HEK293 (cell line): ENCODE results near the gene CAP2.

Experiments
- CTCF ChIA-PET: fragments of 350-600 bp; formaldehyde crosslinking; extraction: SDS; loops from one replicate; lab custom pipeline; 2021; ENCODE audit warnings: antibody characterized with exemption; lab: Yijun Ruan, JAX
- POLR2A ChIA-PET: fragments of 300-600 bp; formaldehyde crosslinking; extraction: SDS; loops from one replicate; lab custom pipeline; 2020; ENCODE audit warnings: antibody characterized with exemption, inconsistent platforms; lab: Yijun Ruan, JAX
- H3K27ac ChIP-seq: fragments of 200-500 bp; sonication (Bioruptor generic); 2 replicates; pipeline ENCODE4 v1.5.1; 2014; ENCODE audit warnings: low read depth, low read length, control low read depth, inconsistent platforms; ENCODE audit errors: extremely low read depth
- H3K36me3 ChIP-seq, 2 experiments: fragments of 200-500 bp in 1 of 2; sonication (Bioruptor generic) in 1 of 2; 1 replicate in 1 of 2; 2 replicates in 1 of 2; pipeline ENCODE4 v1.5.1; 2014 to 2017; ENCODE audit warnings: inconsistent platforms in 2 of 2, low read length in 2 of 2; ENCODE audit not compliant: control insufficient read depth in 2 of 2, insufficient read depth in 1 of 2
- H3K4me1 ChIP-seq: fragments of 200-500 bp; sonication (Bioruptor generic); 2 replicates; pipeline ENCODE4 v1.5.1; 2014; ENCODE audit warnings: mild to moderate bottlenecking, low read length, inconsistent platforms; ENCODE audit not compliant: control insufficient read depth, insufficient read depth
- H3K4me3 ChIP-seq: 2 replicates; pipeline ENCODE4 v1.5.1; 2011; ENCODE audit warnings: low read depth, mild to moderate bottlenecking, control low read depth, low read length, moderate library complexity
- H3K9me3 ChIP-seq: fragments of 200-500 bp; sonication (Bioruptor generic); 2 replicates; pipeline ENCODE4 v1.5.1; 2014; ENCODE audit warnings: low read depth, low read length, inconsistent platforms; ENCODE audit not compliant: control insufficient read depth, insufficient read depth
- FEZF1 ChIP-seq: fragments of 450-650 bp; formaldehyde crosslinking; IDR thresholded peaks from 2 replicates; pipeline ENCODE4 v1.5.1; 2016; ENCODE audit warnings: missing biosample characterization, missing genetic modification characterization
- MYNN ChIP-seq: fragments of 450-650 bp; formaldehyde crosslinking; IDR thresholded peaks from 2 replicates; pipeline ENCODE4 v1.5.1; 2016; ENCODE audit warnings: missing biosample characterization, missing genetic modification characterization, borderline replicate concordance
- OSR2 ChIP-seq: fragments of 450-650 bp; formaldehyde crosslinking; IDR thresholded peaks from 2 replicates; pipeline ENCODE4 v1.5.1; 2016; ENCODE audit warnings: missing biosample characterization, missing genetic modification characterization
- SCRT2 ChIP-seq: fragments of 450-650 bp; formaldehyde crosslinking; IDR thresholded peaks from 2 replicates; pipeline ENCODE4 v1.5.1; 2016; ENCODE audit warnings: missing biosample characterization, missing genetic modification characterization
- ZFHX2 ChIP-seq: fragments of 450-650 bp; formaldehyde crosslinking; conservative IDR thresholded peaks from 2 replicates; pipeline ENCODE4 v1.5.1; 2016; ENCODE audit warnings: missing biosample characterization, missing genetic modification characterization
- ZNF140 ChIP-seq: fragments of 450-650 bp; formaldehyde crosslinking; IDR thresholded peaks from 2 replicates; pipeline ENCODE4 v1.5.1; 2016; ENCODE audit warnings: missing biosample characterization, missing genetic modification characterization
- ZNF2 ChIP-seq: fragments of 450-650 bp; formaldehyde crosslinking; IDR thresholded peaks from 2 replicates; pipeline ENCODE4 v1.5.1; 2016; ENCODE audit warnings: missing biosample characterization, missing genetic modification characterization
- ZNF274 ChIP-seq, 2 experiments: fragments of 200-500 bp in 1 of 2; fragments of 450-650 bp in 1 of 2; sonication (Bioruptor generic) in 1 of 2; formaldehyde crosslinking in 1 of 2; IDR thresholded peaks; 2 replicates each; pipeline versions ENCODE4 v1.5.1 to v1.6.1; 2014 to 2016; ENCODE audit warnings: borderline replicate concordance in 1 of 2, inconsistent platforms in 1 of 2, low read length in 1 of 2, missing biosample characterization in 1 of 2, missing genetic modification characterization in 1 of 2
- ZNF335 ChIP-seq: fragments of 450-650 bp; formaldehyde crosslinking; conservative IDR thresholded peaks from 2 replicates; pipeline ENCODE4 v1.5.1; 2016; ENCODE audit warnings: missing biosample characterization, missing genetic modification characterization
- ZNF426 ChIP-seq: fragments of 450-650 bp; formaldehyde crosslinking; IDR thresholded peaks from 2 replicates; pipeline ENCODE4 v1.5.1; 2017; ENCODE audit warnings: missing biosample characterization, missing genetic modification characterization, mild to moderate bottlenecking, inconsistent platforms, moderate library complexity
- ZNF433 ChIP-seq: fragments of 450-650 bp; formaldehyde crosslinking; IDR thresholded peaks from 2 replicates; pipeline ENCODE4 v1.5.1; 2016; ENCODE audit warnings: missing biosample characterization, missing genetic modification characterization, low read depth
- ZNF513 ChIP-seq: fragments of 450-650 bp; IDR thresholded peaks from 2 replicates; pipeline ENCODE4 v1.5.1; 2018; ENCODE audit warnings: missing biosample characterization, missing genetic modification characterization
- ZNF555 ChIP-seq: fragments of 450-650 bp; formaldehyde crosslinking; conservative IDR thresholded peaks from 2 replicates; pipeline ENCODE4 v1.5.1; 2017; ENCODE audit warnings: missing biosample characterization, mild to moderate bottlenecking, missing genetic modification characterization, inconsistent platforms
- ZNF571 ChIP-seq: fragments of 450-650 bp; formaldehyde crosslinking; IDR thresholded peaks from 2 replicates; pipeline ENCODE4 v1.5.0; 2017; ENCODE audit warnings: missing biosample characterization, missing genetic modification characterization
- ZNF585B ChIP-seq: fragments of 450-650 bp; formaldehyde crosslinking; IDR thresholded peaks from 2 replicates; pipeline ENCODE4 v1.5.1; 2016; ENCODE audit warnings: missing biosample characterization, missing genetic modification characterization
- ZNF664 ChIP-seq: fragments of 450-650 bp; formaldehyde crosslinking; IDR thresholded peaks from 2 replicates; pipeline ENCODE4 v1.5.1; 2016; ENCODE audit warnings: missing biosample characterization, missing genetic modification characterization
- ZNF776 ChIP-seq: fragments of 450-650 bp; formaldehyde crosslinking; IDR thresholded peaks from 2 replicates; pipeline ENCODE4 v1.5.0; 2017; ENCODE audit warnings: missing biosample characterization, missing genetic modification characterization, borderline replicate concordance
- ZNF792 ChIP-seq: fragments of 450-650 bp; formaldehyde crosslinking; IDR thresholded peaks from 2 replicates; pipeline ENCODE4 v1.5.1; 2016; ENCODE audit warnings: missing biosample characterization, missing genetic modification characterization
- ZSCAN30 ChIP-seq: fragments of 450-650 bp; IDR thresholded peaks from 2 replicates; pipeline ENCODE4 v1.5.1; 2018; ENCODE audit warnings: missing biosample characterization, mild to moderate bottlenecking, missing genetic modification characterization, moderate library complexity
- ZSCAN5A ChIP-seq: fragments of 450-650 bp; formaldehyde crosslinking; IDR thresholded peaks from 2 replicates; pipeline ENCODE4 v1.5.1; 2016; ENCODE audit warnings: missing biosample characterization, missing genetic modification characterization
- TF ChIP-seq, protein P1 (sequence below): fragments of 450-650 bp; formaldehyde crosslinking; IDR thresholded peaks from 2 replicates; pipeline ENCODE4 v1.5.0; 2017; ENCODE audit warnings: missing biosample characterization, missing genetic modification characterization, borderline replicate concordance
- TF ChIP-seq, protein P2 (sequence below): fragments of 450-650 bp; formaldehyde crosslinking; IDR thresholded peaks from 2 replicates; pipeline ENCODE4 v1.5.1; 2016; ENCODE audit warnings: missing biosample characterization, missing genetic modification characterization
- TF ChIP-seq, protein P3 (sequence below): fragments of 450-650 bp; formaldehyde crosslinking; IDR thresholded peaks from 2 replicates; pipeline ENCODE4 v1.5.1; 2016; ENCODE audit warnings: missing biosample characterization, missing genetic modification characterization
- TF ChIP-seq, protein P4 (sequence below): fragments of 450-650 bp; formaldehyde crosslinking; IDR thresholded peaks from 2 replicates; pipeline ENCODE4 v1.5.1; 2016; ENCODE audit warnings: missing biosample characterization, missing genetic modification characterization

CAP2 gene

DNA sequence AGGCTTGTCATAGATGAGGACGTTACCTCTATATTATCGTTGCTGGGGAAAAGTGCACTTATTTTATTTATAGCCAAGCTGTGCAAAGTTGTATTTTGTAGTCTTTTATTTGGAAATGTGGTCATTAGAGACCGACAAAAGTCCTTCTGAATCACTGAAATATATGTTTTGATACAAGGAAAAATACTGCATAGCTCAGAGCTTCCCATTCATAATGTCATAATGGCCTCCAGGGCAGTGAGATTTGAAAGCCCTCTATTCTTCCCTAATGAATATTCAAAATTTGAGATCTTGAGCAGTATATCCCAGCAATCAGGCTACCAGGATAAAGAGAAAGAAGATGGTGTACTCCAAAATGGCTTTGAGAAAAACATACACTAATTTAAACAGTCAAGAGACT is 64.6 kb downstream of the CAP2 start (continued):
- TF ChIP-seq, protein P1, sequence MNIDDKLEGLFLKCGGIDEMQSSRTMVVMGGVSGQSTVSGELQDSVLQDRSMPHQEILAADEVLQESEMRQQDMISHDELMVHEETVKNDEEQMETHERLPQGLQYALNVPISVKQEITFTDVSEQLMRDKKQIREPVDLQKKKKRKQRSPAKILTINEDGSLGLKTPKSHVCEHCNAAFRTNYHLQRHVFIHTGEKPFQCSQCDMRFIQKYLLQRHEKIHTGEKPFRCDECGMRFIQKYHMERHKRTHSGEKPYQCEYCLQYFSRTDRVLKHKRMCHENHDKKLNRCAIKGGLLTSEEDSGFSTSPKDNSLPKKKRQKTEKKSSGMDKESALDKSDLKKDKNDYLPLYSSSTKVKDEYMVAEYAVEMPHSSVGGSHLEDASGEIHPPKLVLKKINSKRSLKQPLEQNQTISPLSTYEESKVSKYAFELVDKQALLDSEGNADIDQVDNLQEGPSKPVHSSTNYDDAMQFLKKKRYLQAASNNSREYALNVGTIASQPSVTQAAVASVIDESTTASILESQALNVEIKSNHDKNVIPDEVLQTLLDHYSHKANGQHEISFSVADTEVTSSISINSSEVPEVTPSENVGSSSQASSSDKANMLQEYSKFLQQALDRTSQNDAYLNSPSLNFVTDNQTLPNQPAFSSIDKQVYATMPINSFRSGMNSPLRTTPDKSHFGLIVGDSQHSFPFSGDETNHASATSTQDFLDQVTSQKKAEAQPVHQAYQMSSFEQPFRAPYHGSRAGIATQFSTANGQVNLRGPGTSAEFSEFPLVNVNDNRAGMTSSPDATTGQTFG: no peak
- TF ChIP-seq, protein P2, sequence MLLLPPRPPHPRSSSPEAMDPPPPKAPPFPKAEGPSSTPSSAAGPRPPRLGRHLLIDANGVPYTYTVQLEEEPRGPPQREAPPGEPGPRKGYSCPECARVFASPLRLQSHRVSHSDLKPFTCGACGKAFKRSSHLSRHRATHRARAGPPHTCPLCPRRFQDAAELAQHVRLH (tag by site-specific recombination): no peak
- TF ChIP-seq ZNF664 (tag by site-specific recombination) (no peak), ZNF513 (tag by site-specific recombination) (no peak), SCRT2 (tag by site-specific recombination) (no peak), ZNF585B (tag by site-specific recombination) (no peak), ZNF571 (tag by site-specific recombination) (no peak), FEZF1 (tag by site-specific recombination) (no peak), ZNF776 (no peak), ZNF433 (no peak), ZFHX2 (tag by site-specific recombination) (no peak), ZNF140 (tag by site-specific recombination) (no peak), ZNF274 (IDR thresholded peaks at IDR 0.05; ENCODE audit: low read length) (no peak), ZNF274 (tag by site-specific recombination; IDR thresholded peaks at IDR 0.05; ENCODE audit: borderline replicate concordance) (no peak), ZSCAN30 (tag by site-specific recombination) (no peak), ZNF792 (tag by site-specific recombination) (no peak)
- TF ChIP-seq, protein P3, sequence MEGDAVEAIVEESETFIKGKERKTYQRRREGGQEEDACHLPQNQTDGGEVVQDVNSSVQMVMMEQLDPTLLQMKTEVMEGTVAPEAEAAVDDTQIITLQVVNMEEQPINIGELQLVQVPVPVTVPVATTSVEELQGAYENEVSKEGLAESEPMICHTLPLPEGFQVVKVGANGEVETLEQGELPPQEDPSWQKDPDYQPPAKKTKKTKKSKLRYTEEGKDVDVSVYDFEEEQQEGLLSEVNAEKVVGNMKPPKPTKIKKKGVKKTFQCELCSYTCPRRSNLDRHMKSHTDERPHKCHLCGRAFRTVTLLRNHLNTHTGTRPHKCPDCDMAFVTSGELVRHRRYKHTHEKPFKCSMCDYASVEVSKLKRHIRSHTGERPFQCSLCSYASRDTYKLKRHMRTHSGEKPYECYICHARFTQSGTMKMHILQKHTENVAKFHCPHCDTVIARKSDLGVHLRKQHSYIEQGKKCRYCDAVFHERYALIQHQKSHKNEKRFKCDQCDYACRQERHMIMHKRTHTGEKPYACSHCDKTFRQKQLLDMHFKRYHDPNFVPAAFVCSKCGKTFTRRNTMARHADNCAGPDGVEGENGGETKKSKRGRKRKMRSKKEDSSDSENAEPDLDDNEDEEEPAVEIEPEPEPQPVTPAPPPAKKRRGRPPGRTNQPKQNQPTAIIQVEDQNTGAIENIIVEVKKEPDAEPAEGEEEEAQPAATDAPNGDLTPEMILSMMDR (tag by site-specific recombination): no peak

- Histone ChIP-seq H3K36me3 (no peaks in the 10 kb centered on the region), H3K9me3 (no peaks in the 10 kb centered on the region), H3K4me3 (no peak overlapping the region), H3K4me1 (peaks cover 4% of the 10 kb centered on the region; the same call in 1 of the 2 replicates), H3K27ac (no peak overlapping the region)
- CTCF ChIA-PET: no interaction called here
- POLR2A ChIA-PET: no interaction called here
- no peak for TF ChIP-seq ZNF426 (tag by site-specific recombination)
- TF ChIP-seq MYNN (tag by site-specific recombination): no peak
- TF ChIP-seq ZNF513 (tag by site-specific recombination): no peak
- TF ChIP-seq, protein P4, sequence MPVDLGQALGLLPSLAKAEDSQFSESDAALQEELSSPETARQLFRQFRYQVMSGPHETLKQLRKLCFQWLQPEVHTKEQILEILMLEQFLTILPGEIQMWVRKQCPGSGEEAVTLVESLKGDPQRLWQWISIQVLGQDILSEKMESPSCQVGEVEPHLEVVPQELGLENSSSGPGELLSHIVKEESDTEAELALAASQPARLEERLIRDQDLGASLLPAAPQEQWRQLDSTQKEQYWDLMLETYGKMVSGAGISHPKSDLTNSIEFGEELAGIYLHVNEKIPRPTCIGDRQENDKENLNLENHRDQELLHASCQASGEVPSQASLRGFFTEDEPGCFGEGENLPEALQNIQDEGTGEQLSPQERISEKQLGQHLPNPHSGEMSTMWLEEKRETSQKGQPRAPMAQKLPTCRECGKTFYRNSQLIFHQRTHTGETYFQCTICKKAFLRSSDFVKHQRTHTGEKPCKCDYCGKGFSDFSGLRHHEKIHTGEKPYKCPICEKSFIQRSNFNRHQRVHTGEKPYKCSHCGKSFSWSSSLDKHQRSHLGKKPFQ (tag by site-specific recombination): no peak
- TF ChIP-seq OSR2 (tag by site-specific recombination): no peak
- TF ChIP-seq, protein P3 (tag by site-specific recombination): no peak
- no peak for TF ChIP-seq ZNF335 (tag by site-specific recombination)
- no peak for TF ChIP-seq ZNF2 (tag by site-specific recombination)
- no peak for TF ChIP-seq ZNF555 (tag by site-specific recombination)
- TF ChIP-seq ZSCAN5A (tag by site-specific recombination): no peak
- no peak for TF ChIP-seq ZNF792 (tag by site-specific recombination)
- TF ChIP-seq ZNF776: no peak
Observed at GRCh38 chr6:17458966-17459365, 65.6 kb downstream of the CAP2 start.
